H1 (cell line): ENCODE measurements around the gene SOAT2. TPM values are rescaled to one million over a fixed set of nuclear protein-coding genes. Genes with fewer than 3 reads are reported as not detected.

Experiments
- CTCF ChIA-PET: fragments of 300-600 bp; sonication (Branson Sonifier 250); formaldehyde crosslinking; loops from one replicate; lab custom pipeline; 2021; ENCODE audit not compliant: partially characterized antibody; lab: Charles Lee
- POLR2A ChIA-PET: fragments of 300-600 bp; sonication (Branson Sonifier 250); formaldehyde crosslinking; loops from one replicate; lab custom pipeline; 2021; ENCODE audit warnings: inconsistent platforms; ENCODE audit not compliant: partially characterized antibody; lab: Charles Lee
- DNase-seq, 2 experiments: peaks; one replicate each; pipeline versions ENCODE4 v3.0.0 to v3.0.0-alpha.2; 2010 to 2022; ENCODE audit warnings: low spot score in 2 of 2, low read depth in 1 of 2, mixed read lengths in 1 of 2
- FAIRE-seq: peaks from 2 replicates; lab custom pipeline; 2011; peaks lifted over from hg19 to GRCh38; lab: Jason Lieb, UNC
- H2AFZ ChIP-seq: 2 replicates; pipeline ENCODE4 v1.8.1; 2012; ENCODE audit warnings: low read length, inconsistent platforms
- H2AK5ac ChIP-seq: 2 replicates; pipeline ENCODE4 v1.6.1; 2013; ENCODE audit warnings: low read depth, low read length
- H2BK120ac ChIP-seq: replicated peaks from 2 replicates; pipeline ENCODE3; 2013; ENCODE audit warnings: low read depth, low read length, inconsistent platforms
- H2BK12ac ChIP-seq: 2 replicates; pipeline ENCODE4 v1.6.1; 2013; ENCODE audit warnings: low read depth, low read length
- H2BK15ac ChIP-seq: 2 replicates; pipeline ENCODE4 v1.6.1; 2013; ENCODE audit warnings: low read length
- H2BK20ac ChIP-seq: 2 replicates; pipeline ENCODE4 v1.6.1; 2013; ENCODE audit warnings: low read length
- H2BK5ac ChIP-seq: 2 replicates; pipeline ENCODE4 v1.6.1; 2013; ENCODE audit warnings: low read depth, low read length
- H3K14ac ChIP-seq: 2 replicates; pipeline ENCODE4 v1.6.1; 2013; ENCODE audit warnings: inconsistent platforms; ENCODE audit not compliant: insufficient read length
- H3K18ac ChIP-seq: 2 replicates; pipeline ENCODE4 v1.6.1; 2013; ENCODE audit warnings: low read length; ENCODE audit errors: extremely low read depth
- H3K23ac ChIP-seq: 2 replicates; pipeline ENCODE4 v1.6.1; 2013; ENCODE audit warnings: inconsistent platforms; ENCODE audit not compliant: insufficient read length
- H3K23me2 ChIP-seq: 2 replicates; pipeline ENCODE4 v1.6.1; 2013; ENCODE audit warnings: low read depth, low read length
- H3K27ac ChIP-seq: 2 replicates; pipeline ENCODE4 v1.6.1; 2011; ENCODE audit warnings: low read depth, low read length, inconsistent platforms
- H3K27me3 ChIP-seq, 4 experiments: replicated peaks in 1 of 4; 1 replicate in 1 of 4; 2 replicates in 3 of 4; pipeline versions ENCODE4 v1.6.1 to v1.8.1; 2011 to 2013; ENCODE audit warnings: low read length in 3 of 4, mild to moderate bottlenecking in 3 of 4, inconsistent platforms in 2 of 4, mixed read lengths in 2 of 4, moderate library complexity in 1 of 4; ENCODE audit not compliant: control insufficient read depth in 3 of 4, insufficient read depth in 3 of 4; ENCODE audit errors: extremely low read depth in 1 of 4
- H3K36me3 ChIP-seq, 4 experiments: 2 replicates each; pipeline versions ENCODE4 v1.6.1 to v1.8.1; 2011 to 2013; ENCODE audit warnings: mild to moderate bottlenecking in 4 of 4, low read length in 3 of 4, moderate library complexity in 2 of 4, control low read depth in 1 of 4, inconsistent platforms in 1 of 4; ENCODE audit not compliant: insufficient read depth in 4 of 4, control insufficient read depth in 2 of 4
- H3K4ac ChIP-seq: replicated peaks from 2 replicates; pipeline ENCODE3; 2013; ENCODE audit warnings: low read length, low read depth, mixed read lengths, inconsistent platforms; ENCODE audit not compliant: insufficient read length
- H3K4me1 ChIP-seq, 4 experiments: replicated peaks in 1 of 4; 1 replicate in 1 of 4; 2 replicates in 3 of 4; pipeline versions ENCODE4 v1.6.1 to v1.8.1; 2011 to 2013; ENCODE audit warnings: low read length in 3 of 4, inconsistent platforms in 2 of 4, mixed read lengths in 1 of 4; ENCODE audit not compliant: insufficient read depth in 4 of 4, control insufficient read depth in 3 of 4
- H3K4me2 ChIP-seq, 2 experiments: 2 replicates each; pipeline versions ENCODE4 v1.6.1 to v1.8.1; 2011 to 2013; ENCODE audit warnings: low read depth in 2 of 2, low read length in 2 of 2, control low read depth in 1 of 2, inconsistent platforms in 1 of 2, mild to moderate bottlenecking in 1 of 2; ENCODE audit not compliant: insufficient read depth in 1 of 2
- H3K4me3 ChIP-seq, 4 experiments: fragments of 200-600, 300-600 bp in 1 of 4; sonication (generic), shearing (Covaris generic), sonication (Bioruptor Twin) in 1 of 4; 2 replicates each; pipeline versions ENCODE4 v1.5.1 to v1.8.1; 2011 to 2016; ENCODE audit warnings: low read length in 4 of 4, low read depth in 3 of 4, control low read depth in 2 of 4, inconsistent platforms in 2 of 4, mild to moderate bottlenecking in 2 of 4, mixed read lengths in 1 of 4, moderate library complexity in 1 of 4; ENCODE audit not compliant: insufficient read depth in 2 of 4; ENCODE audit errors: extremely low read depth in 1 of 4
- H3K56ac ChIP-seq: replicated peaks from 2 replicates; pipeline ENCODE3; 2013; ENCODE audit warnings: low read depth, mild to moderate bottlenecking, mixed read lengths, low read length, inconsistent platforms; ENCODE audit not compliant: insufficient read length
- H3K79me1 ChIP-seq: 2 replicates; pipeline ENCODE4 v1.6.1; 2013; ENCODE audit warnings: low read depth, low read length, control low read depth
- H3K79me2 ChIP-seq, 2 experiments: 2 replicates each; pipeline versions ENCODE4 v1.6.1 to v1.8.1; 2012 to 2013; ENCODE audit warnings: low read length in 2 of 2, mild to moderate bottlenecking in 2 of 2, inconsistent platforms in 1 of 2; ENCODE audit not compliant: insufficient read depth in 2 of 2, control insufficient read depth in 1 of 2
- H3K9ac ChIP-seq, 4 experiments: replicated peaks in 1 of 4; 1 replicate in 1 of 4; 2 replicates in 3 of 4; pipeline versions ENCODE4 v1.6.1 to v1.8.1; 2011 to 2013; ENCODE audit warnings: low read depth in 3 of 4, low read length in 3 of 4, control low read depth in 2 of 4, mild to moderate bottlenecking in 2 of 4, moderate library complexity in 2 of 4, inconsistent platforms in 1 of 4; ENCODE audit errors: extremely low read depth in 1 of 4
- H3K9me3 ChIP-seq, 2 experiments: 2 replicates each; pipeline versions ENCODE4 v1.6.1 to v1.8.1; 2012 to 2013; ENCODE audit warnings: mild to moderate bottlenecking in 2 of 2, moderate library complexity in 2 of 2, control low read depth in 1 of 2, inconsistent platforms in 1 of 2, low read depth in 1 of 2, low read length in 1 of 2, mixed read lengths in 1 of 2; ENCODE audit not compliant: insufficient read depth in 2 of 2
- H4K20me1 ChIP-seq, 2 experiments: replicated peaks in 1 of 2; 2 replicates each; pipeline versions ENCODE3 to v1.8.1; 2011 to 2013; ENCODE audit warnings: inconsistent platforms in 2 of 2, low read length in 2 of 2, mild to moderate bottlenecking in 1 of 2; ENCODE audit not compliant: insufficient read depth in 2 of 2, control insufficient read depth in 1 of 2
- H4K5ac ChIP-seq: 2 replicates; pipeline ENCODE4 v1.6.1; 2013; ENCODE audit warnings: low read length, low read depth, mixed read lengths, inconsistent platforms; ENCODE audit not compliant: insufficient read length
- H4K8ac ChIP-seq: 2 replicates; pipeline ENCODE4 v1.8.0; 2013; ENCODE audit warnings: mild to moderate bottlenecking, moderate library complexity, low read length, inconsistent platforms; ENCODE audit not compliant: insufficient read depth; ENCODE audit errors: extremely low read depth
- H4K91ac ChIP-seq: replicated peaks from 2 replicates; pipeline ENCODE3; 2013; ENCODE audit warnings: low read length, mixed read lengths, inconsistent platforms; ENCODE audit not compliant: insufficient read length
- EZH2 ChIP-seq: fragments of 200-600 bp; sonication (generic); IDR thresholded peaks from 2 replicates; pipeline ENCODE4 v1.7.1; 2012; ENCODE audit warnings: low read depth, mild to moderate bottlenecking, moderate library complexity, low read length, inconsistent platforms; ENCODE audit not compliant: severe bottlenecking
- SIRT6 ChIP-seq: IDR thresholded peaks from one replicate; pipeline ENCODE4 v1.7.1; 2012; ENCODE audit warnings: low read length, inconsistent platforms
- WGBS, 2 experiments: shearing (Covaris generic) in 1 of 2; methylation state at CpG; one replicate each; pipeline versions ENCODE4 v1.1.6 to v1.1.7; 2013 to 2015; ENCODE audit warnings: low lambda C conversion rate in 2 of 2, mixed read lengths in 2 of 2, inconsistent platforms in 1 of 2, low coverage in 1 of 2, missing lambda C conversion rate in 1 of 2; ENCODE audit not compliant: insufficient replicate concordance in 2 of 2, insufficient coverage in 1 of 2, insufficient read length in 1 of 2; ENCODE audit errors: extremely low coverage in 1 of 2, missing lambda C conversion rate in 1 of 2; 5-methylcytosine and 5-hydroxymethylcytosine counted together
- polyA plus RNA-seq, 7 experiments: library from polyadenylated mRNA; depleted of rRNA in 3 of 7; stranded (reverse) in 5 of 7; unstranded in 2 of 7; fragments of >200 nt in 5 of 7; fragments of 200-250 nt in 2 of 7; gene quantifications; 1 replicate in 5 of 7; 2 replicates in 1 of 7; 4 replicates in 1 of 7; pipeline versions ENCODE4 v1.2.1 to v1.2.3, GENCODE V29; 2011 to 2013; ENCODE audit warnings: missing spikeins in 2 of 7, mixed read lengths in 2 of 7
- total RNA-seq: library from RNA; stranded (reverse); fragmentation: NEBNext Ultra II Directional; extraction: Animal tissue kit (Norgen Biotek cat#: 25700); gene quantifications from 2 replicates; pipeline ENCODE4 v1.2.1, GENCODE V29; 2021

SOAT2 gene
- total and polyA plus RNA-seq, 2 of the 8 experiments (the other 6 are each of a cell fraction or from before 2014, with no cell fraction given): 0.08 TPM; not detected in 1

GRCh38 chr12:53160673-53161072, 57.4 kb downstream of the SOAT2 start:
- H2BK5ac ChIP-seq: no peak overlapping the region
- H3K9ac ChIP-seq: no peak overlapping the region
- H3K56ac ChIP-seq: no peak overlapping the region
- CTCF ChIA-PET: interaction anchor here (0.6 to 8.2 kb wide), 46 partner anchors 8 to 246 kb away, joined by 3 to 101 read pairs (median 6); partner anchors contain the start of genes CSAD, ESPL1, IGFBP6 and ITGB7
- no peak for FAIRE-seq
- H2BK20ac ChIP-seq: no peak overlapping the region
- peaks cover 0 to 13% (median 7%) of the 10 kb centered on the region in 4 experiments; a peak in 5 of 7 replicates for H3K27me3 ChIP-seq
- no peak overlapping the region for H3K4ac ChIP-seq
- H4K8ac ChIP-seq: no peak overlapping the region
- H3K14ac ChIP-seq: no peak overlapping the region
- no peak overlapping the region for H4K5ac ChIP-seq
- H3K27ac ChIP-seq: no peak overlapping the region
- no peak overlapping the region for H2BK15ac ChIP-seq
- H2BK120ac ChIP-seq: no peak overlapping the region
- H3K36me3 ChIP-seq: no peaks in the 10 kb centered on the region
- H3K23me2 ChIP-seq: no peaks in the 10 kb centered on the region
- H2AK5ac ChIP-seq: no peak overlapping the region
- no peaks in the 10 kb centered on the region for H3K9me3 ChIP-seq
- H4K91ac ChIP-seq: no peak overlapping the region
- peaks cover 0 to 3% (median 1%) of the 10 kb centered on the region in 4 experiments; a peak in 2 of 7 replicates for H3K4me1 ChIP-seq
- no peak overlapping the region for H3K23ac ChIP-seq
- H3K79me2 ChIP-seq: no peaks in the 10 kb centered on the region
- TF ChIP-seq SIRT6 (no peak), EZH2 (no peak)
- TF ChIP-seq, all 59 proteins: peak for 0
- no peak for DNase-seq
- H3K79me1 ChIP-seq: no peaks in the 10 kb centered on the region
- no peak overlapping the region for H3K4me3 ChIP-seq
- H3K18ac ChIP-seq: no peak overlapping the region
- no peaks in the 10 kb centered on the region for H4K20me1 ChIP-seq
- 94% methylated on average over 2 of the region's 2 CpGs; no CpG with 5 or more reads in 1 of the 2 experiments for WGBS, 2 experiments
- POLR2A ChIA-PET: interaction anchor here (0.7 to 3.9 kb wide), 9 partner anchors 11 to 152 kb away, joined by 3 to 18 read pairs (median 4); partner anchors contain the start of genes CSAD and ZNF740
- H3K4me2 ChIP-seq: no peak overlapping the region
- no peak overlapping the region for H2BK12ac ChIP-seq
- no peak overlapping the region for H2AFZ ChIP-seq
